Measurements from ENCODE around the gene LAYN.
A peak's percentile ranks its signal among the peaks of the same experiment; 100 is the strongest.

LAYN gene

DNA sequence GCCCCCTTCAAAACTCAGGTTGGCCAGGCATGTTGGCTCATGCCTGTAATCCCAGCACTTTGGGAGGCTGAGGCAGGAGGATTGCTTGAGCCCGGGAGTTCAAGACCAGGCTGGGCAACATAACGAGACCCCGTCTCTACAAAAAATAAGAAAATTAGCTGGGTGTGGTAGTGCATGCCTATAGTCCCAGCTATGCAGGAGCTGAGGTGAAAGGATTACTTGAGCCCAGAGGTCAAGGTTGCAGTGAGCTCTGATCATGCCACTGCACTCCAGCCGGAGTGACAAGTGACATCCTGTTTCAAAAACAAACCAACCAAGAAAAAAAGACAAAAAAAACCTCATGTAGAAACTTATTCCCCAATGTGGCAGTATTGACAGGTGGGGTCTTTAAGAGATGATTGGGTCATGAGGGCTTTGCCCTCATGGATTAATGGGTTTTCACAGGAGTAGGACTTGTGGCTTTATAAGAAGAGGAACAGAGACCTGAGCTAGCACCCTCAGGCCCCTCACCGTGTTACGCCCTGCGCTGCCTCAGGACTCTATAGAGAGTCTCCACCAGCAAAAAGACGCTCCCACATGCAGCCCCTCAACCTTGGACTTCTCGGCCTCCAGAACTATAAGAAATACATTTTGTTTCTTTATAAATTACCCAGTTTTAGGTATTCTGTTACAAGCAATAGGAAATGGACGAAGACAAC lies 22.3 kb downstream of the LAYN start:
- DNase-seq: no peak

DNA sequence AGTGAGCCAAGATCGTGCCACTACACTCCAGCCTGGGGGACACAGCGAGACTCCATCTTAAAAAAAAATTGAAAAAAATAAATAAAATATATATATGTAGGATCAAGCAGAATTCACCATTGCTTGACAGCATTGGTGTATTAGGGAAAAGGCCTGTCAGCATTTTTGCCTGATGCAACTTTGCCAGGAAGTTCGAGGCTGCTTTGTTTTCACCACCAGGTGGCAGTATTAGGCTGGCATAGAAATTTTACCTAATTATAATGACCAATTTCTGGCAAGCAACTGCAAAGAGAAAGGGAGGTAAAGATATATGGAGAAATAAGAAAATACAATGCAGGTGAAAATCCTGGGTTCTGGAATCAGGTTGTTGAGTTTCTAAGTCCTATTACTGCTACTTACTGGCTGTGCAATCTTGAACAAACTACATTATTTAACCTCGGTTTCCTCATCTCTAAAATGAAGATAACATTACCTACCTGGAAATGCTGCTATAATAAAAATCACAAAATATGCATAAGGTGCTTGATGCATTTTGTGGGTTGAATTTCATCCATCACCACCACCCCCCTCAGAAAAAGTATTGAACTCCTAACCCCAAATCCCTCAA lies 24.7 kb downstream of the LAYN start:
- DNase-seq: peak; percentile 67

DNA sequence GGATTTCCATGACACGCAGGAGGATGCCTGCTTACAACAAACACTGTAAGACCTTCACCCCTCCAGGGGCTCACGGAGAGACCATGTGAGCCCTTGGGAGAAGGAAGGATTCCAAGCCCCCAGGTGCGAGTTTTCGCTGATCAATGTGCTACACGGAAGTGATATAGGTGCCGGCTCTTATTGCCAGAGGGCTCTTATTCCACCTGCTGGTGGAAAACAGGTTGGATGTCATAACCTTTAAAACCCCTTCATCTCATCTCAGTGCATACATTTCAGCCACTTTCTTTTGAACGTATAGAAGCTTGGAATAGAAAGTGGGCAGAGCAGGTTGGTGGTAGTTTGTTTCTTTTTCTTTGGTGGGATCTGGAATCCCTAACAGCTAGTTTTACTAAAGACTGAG lies 25.8 kb downstream of the LAYN start:
- no peak for DNase-seq

DNA sequence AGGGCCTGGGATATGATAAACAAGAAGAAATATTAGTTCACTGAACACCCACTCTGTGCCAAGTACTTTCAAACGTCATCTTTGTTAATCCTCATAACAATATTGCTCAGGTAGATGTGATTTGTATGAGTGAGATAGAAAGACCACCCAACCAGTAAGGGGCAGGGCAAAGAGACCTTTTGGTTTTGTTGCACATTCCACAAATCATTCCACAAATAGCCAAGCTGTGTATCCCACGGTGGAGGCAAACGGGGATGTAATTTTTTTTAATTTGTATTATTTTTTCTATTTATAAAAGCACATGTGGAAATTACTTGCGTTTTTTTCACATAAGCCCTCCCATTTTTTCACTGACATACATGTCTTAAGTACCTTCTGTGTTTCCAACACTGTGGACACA lies 29.0 kb downstream of the LAYN start:
- DNase-seq: no peak

DNA sequence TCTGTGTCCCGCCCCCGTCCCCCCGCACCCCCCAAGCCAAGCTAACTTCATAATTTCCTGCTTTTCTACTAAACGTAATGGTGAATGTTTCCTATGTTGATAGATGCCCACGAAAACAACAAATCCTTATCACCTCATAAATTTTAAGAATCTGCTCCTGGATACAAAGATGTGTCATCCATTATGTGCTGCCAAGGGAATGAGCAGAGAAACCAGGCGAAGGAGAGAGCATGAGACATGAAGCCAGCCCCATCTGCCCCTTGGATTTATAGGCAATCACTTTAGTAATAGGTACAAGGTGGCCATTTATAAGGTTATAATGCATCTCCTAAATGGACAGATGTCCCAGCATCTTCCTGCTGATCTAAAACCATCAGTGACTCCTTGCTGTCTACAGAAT lies 30.3 kb downstream of the LAYN start:
- DNase-seq: no peak

DNA sequence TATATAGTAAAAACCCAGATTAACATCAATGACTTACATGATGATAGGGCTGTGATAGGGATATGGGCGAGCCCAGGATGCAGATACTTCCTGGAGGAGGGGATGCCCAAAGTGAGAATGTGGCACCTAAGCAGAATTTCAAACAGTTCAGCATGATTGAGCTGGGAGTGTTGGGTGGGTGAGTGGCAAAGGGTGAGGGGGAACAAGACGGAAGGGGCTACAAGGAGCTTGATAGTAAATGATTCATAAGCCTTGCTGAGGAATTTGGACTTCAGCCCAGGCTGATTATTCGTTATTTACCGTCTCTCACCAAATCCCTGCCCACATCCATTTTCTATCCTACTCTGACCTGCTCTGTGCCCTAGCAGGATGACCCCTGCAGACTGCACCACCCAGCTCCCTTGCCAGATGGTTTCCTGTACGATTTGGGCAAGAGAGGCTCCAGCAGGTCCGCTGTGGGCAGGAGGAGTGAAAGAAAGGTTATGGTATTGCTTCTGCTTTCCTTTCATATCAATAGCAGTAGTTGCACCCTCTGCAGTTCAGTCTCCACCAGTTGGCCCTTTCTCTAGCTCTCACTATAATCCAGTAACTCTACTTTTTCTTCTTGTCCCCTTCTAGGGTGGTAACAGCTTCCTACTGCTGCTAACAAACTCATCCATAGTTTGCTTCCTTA lies 31.4 kb downstream of the LAYN start:
- DNase-seq: no peak

DNA sequence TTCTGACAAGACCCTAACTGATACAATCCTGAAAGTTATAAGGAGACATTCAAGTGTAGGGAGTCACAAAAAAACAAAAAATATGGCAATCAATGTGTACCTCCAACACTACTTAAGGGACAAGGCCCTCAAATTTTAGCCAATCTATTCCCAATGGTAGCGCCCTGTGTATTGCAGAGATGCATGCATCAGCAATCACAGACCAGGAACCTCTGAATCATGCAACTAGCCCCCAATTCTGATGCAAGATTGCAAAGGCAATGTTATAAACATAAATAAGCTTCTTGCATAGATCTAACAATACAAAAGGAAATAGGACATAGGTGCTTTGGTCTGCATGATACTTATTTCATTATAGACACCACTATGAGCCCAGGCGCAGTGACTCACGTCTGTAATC lies 32.1 kb downstream of the LAYN start:
- DNase-seq: no peak

DNA sequence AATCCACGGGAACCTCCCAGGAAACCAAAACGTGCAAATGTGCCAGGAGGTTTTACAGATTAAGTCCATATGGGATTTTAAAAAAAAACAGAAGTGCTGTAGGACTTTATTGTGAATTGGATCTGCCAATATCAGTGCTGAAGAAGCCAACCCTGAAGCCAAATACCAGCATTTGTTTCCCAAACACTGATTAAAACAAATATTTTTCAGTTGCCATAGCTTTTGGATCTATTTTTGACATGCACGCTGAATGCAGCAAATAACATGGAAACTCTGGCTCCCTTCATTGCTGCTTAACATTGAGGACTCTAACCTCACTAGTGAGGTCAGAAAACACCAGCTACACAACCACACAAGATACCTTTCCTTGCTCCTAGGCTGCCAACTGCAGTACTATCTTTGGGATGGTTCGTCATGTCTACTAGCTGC lies 33.3 kb downstream of the LAYN start:
- no peak for DNase-seq

DNA sequence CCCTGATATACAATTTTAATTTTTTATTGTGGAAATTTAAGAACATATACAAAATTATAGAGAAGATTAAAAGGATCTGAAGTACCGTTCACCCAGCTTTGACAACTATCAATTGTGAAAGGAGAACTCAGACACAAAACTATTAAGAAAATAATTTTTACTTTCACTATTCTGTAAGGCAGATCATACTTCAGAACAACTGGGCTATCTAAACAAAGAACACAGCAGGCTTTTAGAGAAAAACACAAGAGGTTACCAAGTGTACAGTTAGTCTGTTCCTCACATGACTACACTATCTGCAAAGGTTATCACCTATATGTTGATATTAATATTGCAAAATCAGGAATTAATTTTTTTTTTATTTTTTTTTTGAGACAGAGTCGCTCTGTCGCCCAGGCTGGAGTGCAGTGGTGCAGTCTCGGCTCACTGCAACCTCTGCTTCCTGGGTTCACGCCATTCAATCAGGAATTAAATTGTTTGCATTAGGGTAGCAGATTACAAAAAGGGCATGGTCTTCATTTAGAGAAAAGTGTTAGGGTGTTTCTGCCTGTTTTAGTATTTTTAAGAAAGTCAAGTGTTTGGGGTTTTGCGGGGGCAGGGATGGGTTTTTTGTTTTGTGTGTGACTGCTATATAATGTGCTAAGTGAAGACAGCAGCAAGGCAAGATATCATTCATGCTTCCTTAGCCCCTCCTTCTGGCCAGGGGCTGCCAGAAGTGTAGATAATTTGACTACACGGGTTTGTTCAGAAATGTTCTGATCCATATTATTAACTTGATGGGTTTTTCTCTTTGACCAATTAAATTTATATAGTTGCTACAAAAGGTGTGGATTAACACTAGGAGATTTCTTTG lies 34.1 kb downstream of the LAYN start:
- no peak for DNase-seq

DNA sequence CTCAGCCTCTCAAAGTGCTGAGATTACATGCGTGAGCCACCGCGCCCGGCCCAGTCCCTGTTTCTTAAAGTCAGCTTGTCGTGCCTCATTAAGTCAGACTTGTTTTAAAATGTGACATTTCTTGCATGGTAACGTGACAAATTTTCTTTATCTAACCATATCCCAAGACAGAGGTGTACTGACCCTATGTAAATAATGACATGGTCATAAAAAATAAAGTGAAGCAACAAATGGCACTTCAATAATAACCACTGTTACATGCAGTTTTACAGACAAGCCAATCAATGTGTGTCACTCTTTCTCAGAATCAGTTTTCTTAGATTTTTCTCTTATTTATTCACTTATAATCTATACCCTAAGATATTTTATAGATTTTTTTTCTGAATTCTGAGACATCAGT lies 35.2 kb downstream of the LAYN start:
- DNase-seq: no peak

DNA sequence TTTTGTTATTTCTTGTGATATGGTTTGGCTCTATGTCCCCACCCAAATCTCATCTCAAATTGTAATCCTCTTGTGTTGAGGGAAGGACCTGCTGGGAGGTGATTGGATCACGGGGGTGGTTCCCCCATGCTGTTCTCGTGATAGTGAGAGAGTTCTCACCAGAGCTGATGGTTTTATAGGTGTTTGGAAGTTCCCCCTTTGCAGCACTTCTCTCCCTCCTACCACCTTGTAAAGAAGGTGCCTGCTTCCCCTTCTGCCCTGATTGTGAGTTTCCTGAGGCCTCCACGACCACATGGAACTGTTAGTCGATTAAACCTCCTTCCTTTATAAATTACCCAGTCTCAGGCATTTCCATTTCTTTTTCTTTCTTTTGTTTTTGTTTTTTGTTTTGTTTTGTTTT lies 37.3 kb downstream of the LAYN start:
- no peak for DNase-seq

DNA sequence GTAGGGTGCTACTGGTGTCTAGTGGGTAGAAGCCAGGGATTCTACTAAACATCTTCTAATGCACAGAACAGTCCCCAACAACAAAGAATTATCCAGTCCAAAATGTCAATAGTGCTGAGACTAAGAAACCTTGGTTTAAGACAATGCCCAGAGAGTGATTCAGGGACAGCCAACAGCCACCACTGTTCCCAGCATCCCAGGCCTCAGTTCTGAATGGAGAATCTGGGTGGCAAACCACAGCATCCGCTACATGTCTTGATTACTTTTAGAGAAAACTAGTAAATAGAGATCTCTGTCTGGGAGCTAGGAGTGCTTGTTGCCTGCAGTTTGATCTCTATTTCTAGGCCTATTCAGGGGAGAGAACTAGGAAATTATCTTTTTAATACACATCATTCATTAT lies 40.8 kb downstream of the LAYN start:
- DNase-seq: no peak

DNA sequence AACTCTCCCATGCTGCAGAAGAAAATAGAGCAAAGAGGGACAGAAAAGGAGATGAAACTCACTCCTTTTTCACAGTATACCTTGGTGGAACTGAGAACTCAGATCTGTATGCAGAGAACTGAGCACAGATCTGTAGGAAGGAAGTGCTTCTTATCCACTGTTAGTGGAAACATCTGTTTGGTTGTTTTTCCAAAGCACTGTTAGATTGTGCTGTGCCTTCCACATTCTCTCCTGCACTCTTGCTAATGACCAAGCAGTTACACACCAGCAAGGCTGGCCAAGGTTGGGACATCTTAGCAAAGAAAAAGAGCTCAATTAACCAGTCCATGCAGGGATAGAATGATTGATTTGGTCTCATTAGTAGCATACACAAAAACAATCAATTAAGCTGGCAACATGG lies 41.6 kb downstream of the LAYN start:
- DNase-seq: no peak

DNA sequence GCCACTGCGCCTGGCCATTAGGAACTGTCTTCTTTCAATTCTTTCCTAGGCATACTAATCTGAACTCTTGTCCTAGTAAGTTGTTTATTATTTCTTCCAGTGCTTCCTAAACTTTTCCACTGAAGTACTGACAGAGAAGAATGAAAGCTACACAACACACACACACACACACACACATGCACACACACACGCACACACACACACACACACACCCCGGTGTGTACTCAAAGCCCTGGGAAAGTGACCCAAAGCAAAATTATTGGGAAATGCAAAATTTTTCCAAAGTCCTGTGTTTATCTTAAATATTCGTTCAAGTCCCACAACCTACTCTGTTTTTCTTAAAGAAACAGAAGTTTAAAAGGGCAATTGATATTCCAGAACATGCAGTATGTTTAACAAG lies 42.4 kb downstream of the LAYN start:
- no peak for DNase-seq

DNA sequence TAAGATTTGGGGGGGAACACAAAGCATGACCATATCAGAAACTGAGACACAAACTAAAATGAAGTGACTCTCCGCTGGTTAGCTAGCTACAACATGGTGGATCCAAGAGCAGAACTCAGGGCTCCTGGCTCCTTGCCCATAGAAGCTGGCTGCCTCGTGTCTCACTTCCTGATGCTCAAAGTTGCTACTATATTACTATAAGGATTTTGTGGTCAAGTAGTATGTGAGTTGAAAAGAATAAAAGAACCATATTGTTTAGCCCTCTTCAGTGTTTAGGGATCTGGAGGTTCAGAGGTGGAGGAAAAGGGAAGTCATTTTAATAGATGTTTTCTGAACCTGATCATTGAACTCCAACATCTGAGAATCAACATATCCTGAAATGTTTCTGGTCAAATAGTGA lies 44.9 kb downstream of the LAYN start:
- DNase-seq: no peak

DNA sequence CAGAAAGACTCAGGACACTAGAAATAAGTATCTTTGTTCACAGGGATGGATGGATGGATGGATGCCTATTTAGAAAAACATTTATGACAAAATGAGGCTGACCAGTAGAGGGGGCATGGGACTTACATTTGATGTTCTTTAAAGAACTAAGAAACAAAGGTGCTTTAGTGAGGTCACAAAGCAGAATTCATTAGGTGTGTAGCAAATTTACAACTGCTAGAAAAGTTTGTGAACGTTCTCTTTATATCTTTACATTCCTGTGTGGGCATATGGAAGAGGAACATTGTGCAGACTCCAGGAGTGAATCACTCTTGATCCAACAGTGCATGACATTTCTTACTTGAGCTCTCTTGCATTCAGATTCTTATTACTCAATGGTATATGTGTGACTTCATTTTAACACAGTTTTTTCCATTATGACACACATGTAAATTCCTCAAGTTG lies 45.9 kb downstream of the LAYN start:
- DNase-seq: peak; percentile 74

DNA sequence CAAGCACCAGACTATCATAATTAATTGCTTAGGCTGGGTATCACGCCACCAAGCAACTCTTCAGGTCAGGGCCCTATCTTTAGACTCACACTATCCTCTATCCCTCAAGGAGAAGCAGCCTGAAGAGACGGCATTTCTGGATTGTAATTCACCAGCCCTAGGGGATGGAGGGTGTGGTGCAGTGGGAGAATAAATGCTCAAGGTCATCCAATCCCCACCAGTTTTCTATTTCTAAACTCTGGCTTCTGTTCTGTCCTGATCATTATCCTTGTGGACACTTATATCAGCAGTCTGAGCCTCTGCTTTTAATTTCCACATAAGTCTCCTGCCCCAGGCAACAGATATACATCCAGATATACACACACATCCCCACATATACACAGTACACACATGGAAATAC lies 48.6 kb downstream of the LAYN start:
- DNase-seq: no peak

DNA sequence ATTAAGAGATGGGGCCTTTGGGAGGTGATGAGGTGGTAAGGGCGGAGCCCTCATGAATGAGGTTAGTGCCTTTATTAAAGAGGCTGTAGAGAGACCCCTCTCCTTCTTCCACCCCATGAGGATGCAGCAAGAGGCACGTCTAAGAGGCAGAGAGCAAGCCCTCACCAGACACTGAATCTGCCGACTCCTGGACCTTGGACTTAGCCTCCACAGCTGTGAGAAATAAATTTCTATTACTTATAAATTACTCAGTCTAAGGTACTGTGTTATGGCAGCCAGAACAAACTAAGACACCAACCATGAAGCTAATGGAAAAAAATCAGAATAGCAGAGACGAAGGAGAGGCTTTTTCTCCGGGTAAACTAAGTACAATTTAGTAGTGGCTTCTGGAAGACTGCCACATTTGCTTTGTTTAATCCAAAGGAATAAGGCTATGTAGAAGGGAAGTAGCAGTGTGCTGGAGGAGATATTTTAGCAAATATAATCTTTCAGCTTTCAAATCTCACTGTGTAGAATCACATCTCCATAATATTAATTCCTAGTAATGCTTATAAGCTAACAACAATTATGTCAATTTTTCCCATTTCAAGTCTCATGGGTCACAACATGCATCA lies 49.5 kb downstream of the LAYN start:
- DNase-seq: no peak

DNA sequence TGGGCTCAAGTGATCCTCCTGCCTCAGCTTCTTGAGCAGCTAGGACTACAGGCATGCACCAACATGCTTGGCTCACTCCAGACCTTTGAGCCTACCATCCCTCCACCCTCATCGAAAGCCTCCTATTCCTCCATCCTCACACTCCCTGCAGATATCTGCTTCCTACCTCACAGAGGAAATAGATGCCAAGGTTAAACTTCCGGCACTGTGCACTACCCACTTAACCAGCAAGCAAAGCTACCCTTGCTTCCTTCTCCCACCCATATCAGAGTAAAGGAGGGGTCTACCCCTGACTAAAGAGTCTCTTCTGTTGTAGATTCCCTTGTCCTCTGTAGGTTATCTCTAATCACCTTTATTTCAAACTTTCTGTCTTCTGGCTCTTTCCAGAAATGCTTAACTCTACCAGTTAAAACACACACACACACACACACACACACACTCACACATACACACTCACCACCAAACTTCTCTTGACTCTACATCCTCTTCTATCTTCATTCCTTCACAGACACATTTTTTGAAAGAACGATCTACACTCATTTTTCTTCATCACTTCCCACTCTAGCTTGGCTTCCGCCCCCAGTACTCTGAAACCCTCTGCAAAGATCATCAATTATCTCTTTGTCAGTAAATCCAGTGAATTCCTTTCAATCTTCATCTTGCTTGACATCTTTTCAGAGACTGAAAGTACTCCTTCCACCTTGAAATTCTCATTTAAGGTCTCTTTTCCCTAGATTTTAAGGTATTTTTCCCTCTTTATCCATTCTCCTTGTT lies 50.9 kb downstream of the LAYN start:
- DNase-seq: no peak

DNA sequence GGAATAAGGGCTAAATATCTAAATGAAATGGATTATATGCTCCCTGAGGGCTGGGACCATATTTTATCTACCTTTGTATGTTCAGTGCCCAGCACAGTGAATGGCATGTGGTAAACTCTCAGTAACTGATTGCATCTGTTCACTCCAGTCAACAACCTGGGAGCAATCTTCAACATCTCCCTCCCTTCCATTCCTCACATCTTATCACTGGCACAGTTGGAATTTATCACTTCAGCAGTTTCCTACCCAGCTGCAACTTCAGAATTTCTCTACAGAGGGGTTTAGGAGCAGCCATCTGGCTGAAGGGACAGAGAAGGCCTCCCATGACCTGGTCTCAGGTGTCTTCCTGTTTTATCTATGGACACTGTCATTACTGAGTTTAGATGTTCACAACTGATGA lies 52.0 kb downstream of the LAYN start:
- DNase-seq: no peak

DNA sequence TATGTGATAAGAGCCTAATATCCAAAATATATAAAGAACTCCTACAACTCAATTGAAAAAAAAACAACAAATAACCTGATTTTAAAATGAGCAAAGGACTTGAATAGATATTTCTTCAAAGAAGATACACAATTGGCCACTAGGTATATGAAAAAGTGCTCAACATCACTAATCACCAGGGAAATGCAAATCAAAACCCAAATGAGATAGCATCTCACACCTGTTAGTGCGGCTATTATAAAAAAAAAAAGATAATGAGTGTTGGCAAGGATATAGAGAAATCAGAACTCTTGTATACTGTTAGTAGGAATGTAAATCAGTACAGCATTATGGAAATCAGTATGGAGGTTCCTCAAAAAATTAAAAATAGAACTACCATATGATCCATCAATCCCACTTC lies 55.8 kb downstream of the LAYN start:
- no peak for DNase-seq

DNA sequence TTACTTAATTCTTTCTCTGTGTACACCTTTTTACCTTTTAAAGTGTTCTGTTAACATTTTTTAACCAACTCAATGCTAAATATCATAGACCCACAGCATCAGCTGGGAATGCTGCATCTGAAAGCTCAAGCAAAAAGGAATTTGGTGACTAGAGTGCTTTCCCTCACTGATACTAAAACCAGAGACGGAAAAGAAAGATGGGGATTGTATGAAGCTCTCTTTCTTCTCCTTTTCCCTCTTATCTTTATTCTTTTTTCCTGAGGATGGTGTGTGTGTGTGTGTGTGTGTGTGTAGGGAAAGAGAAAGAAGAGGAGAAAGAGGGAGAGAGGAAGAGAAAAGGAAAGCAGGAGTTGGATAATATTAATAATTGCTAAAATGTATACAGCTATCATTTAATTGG lies 57.6 kb downstream of the LAYN start:
- DNase-seq: no peak

Data from NCI-H82 (cell line).